ENCODE results near the gene RABL3.

The RABL3 gene

DNA sequence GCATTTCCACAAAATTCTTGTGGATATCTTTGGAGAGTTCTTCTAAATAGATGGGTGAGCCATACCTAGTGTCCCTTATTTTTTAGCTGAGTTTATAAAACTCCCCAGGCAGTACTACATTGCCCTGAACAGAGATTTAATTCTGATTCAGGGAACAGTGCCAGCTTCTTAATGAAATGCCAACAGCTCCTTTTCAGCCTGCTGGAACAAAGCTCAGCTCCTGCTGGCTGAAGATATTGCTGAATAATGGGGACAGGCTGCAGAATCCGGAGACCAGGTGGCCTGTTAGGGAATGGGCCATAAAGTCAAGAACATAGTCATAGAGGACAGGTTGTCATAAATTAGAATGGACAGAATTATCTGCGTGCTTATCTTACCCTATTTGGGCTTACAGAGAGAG lies 69.2 kb downstream of the RABL3 start:
- TF ChIP-seq, protein P1, sequence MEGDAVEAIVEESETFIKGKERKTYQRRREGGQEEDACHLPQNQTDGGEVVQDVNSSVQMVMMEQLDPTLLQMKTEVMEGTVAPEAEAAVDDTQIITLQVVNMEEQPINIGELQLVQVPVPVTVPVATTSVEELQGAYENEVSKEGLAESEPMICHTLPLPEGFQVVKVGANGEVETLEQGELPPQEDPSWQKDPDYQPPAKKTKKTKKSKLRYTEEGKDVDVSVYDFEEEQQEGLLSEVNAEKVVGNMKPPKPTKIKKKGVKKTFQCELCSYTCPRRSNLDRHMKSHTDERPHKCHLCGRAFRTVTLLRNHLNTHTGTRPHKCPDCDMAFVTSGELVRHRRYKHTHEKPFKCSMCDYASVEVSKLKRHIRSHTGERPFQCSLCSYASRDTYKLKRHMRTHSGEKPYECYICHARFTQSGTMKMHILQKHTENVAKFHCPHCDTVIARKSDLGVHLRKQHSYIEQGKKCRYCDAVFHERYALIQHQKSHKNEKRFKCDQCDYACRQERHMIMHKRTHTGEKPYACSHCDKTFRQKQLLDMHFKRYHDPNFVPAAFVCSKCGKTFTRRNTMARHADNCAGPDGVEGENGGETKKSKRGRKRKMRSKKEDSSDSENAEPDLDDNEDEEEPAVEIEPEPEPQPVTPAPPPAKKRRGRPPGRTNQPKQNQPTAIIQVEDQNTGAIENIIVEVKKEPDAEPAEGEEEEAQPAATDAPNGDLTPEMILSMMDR (conservative IDR thresholded peaks at IDR 0.05), result no peak
- no peak overlapping the region for H3K27ac ChIP-seq

DNA sequence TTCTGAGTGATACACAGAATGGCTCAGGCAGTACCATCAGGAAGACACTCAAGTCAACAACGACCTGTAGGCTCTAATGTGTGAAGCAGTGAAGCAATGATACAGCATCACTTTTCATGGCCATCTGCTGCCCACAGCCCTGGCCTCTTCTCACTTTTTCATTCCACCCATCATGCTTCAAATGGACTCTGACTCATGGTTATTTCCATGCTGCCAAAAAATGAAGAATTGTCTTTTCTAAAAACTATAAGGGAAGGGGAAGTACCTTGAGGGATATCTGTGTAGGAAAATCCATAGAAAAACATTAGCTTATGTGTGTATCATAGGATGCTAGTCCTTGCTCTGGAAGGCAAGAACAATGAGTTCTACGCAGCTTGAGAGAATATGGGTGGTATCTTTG lies 71.7 kb downstream of the RABL3 start:
- TF ChIP-seq, protein P1 (conservative IDR thresholded peaks at IDR 0.05), result no peak
- H3K27ac ChIP-seq, result no peak overlapping the region

DNA sequence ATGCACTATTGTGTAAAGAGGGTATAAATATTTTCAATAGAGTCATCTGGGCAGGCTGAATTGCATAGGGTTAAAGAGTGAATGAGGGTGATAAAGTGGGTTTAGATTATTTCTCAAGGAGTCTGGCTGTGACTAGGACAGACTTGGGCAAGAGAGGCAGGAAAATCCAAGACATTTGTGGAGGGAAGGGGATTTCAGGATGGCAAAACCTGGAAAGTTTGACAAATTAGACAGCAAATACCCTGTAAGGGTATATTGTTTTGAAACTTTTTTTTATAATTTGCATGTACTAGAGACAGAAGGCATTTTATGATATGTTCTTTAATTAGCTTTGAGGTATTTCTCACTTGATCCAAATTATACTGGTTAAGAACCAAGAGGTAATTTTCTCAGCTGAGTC lies 77.4 kb downstream of the RABL3 start:
- peak overlapping the region; percentile 92 for H3K27ac ChIP-seq
- TF ChIP-seq, protein P1 (conservative IDR thresholded peaks at IDR 0.05), result no peak

DNA sequence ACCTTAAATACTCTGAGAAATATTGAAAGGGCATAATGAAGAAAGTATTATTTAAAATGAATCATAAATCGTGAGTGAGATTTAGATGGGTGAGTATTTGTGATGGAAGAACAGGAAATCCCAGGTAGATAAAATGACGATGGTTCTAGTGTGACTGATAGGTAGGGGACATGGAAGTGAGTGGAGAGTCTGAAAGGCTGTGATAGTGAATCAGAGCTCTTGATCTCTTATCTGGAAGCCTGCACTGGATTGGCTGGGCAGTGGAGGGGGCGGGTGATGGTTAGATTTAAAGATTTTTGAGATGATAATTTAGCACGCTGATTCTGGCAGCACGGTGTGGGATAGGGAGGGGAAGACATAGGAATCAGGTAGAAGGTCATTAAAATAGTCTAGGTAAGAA lies 80.4 kb downstream of the RABL3 start:
- TF ChIP-seq, protein P1 (conservative IDR thresholded peaks at IDR 0.05), result no peak
- peak overlapping the region; percentile 92 for H3K27ac ChIP-seq

DNA sequence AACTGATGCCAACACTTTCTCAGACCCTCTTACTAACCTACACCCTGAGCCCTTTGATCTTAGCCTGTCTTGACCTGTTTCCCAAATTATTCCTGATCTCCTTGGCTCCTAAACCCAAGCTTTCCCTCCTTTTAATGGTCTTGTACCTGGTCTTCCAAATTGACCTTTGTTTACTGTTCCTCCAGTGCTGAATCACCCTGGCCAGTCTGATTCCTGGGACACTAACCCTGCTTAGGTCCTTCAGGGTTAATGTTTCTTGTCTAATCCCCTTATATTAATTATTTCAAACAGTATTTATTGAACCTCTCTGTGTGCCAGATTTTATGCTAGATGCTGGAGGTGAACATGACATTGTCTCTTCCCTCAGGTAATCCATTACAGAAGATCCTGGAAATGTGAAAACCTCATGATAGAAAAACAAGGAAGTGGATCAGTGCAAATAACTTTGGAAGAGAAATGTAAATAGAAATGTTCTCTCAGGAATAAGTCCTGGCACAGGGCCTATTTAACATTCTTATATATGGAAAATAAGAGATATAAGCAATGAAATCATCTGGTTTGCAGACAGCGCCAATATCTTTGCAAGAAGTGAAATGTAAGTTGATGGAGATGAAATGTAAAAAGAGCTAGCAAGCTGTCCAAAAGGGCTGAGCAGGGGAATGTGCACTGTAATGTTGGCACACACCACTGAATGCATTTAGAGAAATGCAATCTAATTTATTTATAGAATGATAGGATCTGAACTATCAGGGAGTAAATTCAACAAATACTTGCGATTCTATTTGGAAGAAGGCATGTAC lies 81.0 kb downstream of the RABL3 start:
- H3K27ac ChIP-seq, result peak overlapping the region; percentile 92
- TF ChIP-seq, protein P1 (conservative IDR thresholded peaks at IDR 0.05), result no peak

DNA sequence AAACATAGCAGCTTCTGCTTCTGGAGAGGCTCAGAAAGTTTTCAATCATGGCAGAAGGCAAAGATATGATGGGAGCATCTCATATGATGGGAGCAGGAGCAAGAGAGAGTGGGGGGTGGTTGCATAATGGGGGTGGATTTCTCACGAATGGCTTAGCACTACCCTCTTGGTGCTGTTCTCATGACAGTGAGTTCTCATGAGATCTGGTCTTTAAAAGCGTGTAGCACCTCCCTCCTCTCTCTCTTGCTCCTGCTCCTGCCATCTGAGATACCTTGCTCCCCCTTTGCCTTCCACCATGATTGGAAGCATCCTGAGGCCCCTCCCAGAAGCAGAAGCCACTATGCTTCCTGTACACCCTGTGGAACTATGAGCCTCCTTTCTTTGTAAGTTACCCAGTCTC lies 82.5 kb downstream of the RABL3 start:
- TF ChIP-seq, protein P1 (conservative IDR thresholded peaks at IDR 0.05), result no peak

DNA sequence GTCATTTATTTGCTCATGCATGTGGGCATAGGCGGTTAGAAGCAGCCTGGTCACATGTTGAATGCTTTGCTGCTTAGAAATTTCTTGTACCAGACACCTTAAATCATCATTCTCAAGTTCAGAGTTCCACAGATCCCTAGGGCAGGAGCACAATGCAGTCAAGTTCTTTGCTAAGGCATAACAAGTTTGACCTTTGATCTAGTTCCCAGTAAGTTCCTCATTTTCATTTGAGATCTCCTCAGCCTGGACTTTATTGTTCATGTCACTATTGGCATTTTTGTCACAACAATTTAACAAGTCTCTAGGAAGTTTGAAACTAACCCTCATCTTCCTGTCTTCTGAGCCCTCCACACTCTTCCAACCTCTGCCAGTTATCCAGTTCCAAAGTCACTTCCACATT lies 83.0 kb downstream of the RABL3 start:
- TF ChIP-seq, protein P1 (conservative IDR thresholded peaks at IDR 0.05), result no peak
- peak overlapping the region; percentile 92; the same call in 1 of the 2 replicates for H3K27ac ChIP-seq

More for the DNA sequence above, 82.5 kb downstream of the RABL3 start:
- peak overlapping the region; percentile 92 for H3K27ac ChIP-seq
